MM.1S (cell line): ENCODE results near the gene PRDM1.
A peak's percentile ranks its signal among the peaks of the same experiment; 100 is the strongest.

Experiments used
- DNase-seq: peaks from one replicate; pipeline ENCODE4 v3.0.0-alpha.2; 2015
- H2AFZ ChIP-seq: fragments of 300-600 bp; sonication (generic); 2 replicates; pipeline ENCODE4 v1.6.0; 2016; ENCODE audit warnings: antibody characterized with exemption, low read length
- H3F3A ChIP-seq: fragments of 300-600 bp; sonication (generic); 2 replicates; pipeline ENCODE4 v1.6.1; 2016; ENCODE audit warnings: mild to moderate bottlenecking, antibody characterized with exemption, low read length, moderate library complexity, mixed read lengths; ENCODE audit not compliant: insufficient read depth
- H3K27ac ChIP-seq: fragments of 300-600 bp; sonication (generic); 2 replicates; pipeline ENCODE4 v1.5.1; 2016; ENCODE audit warnings: mild to moderate bottlenecking, low read length
- H3K27me3 ChIP-seq: fragments of 300-600 bp; sonication (generic); replicated peaks from 2 replicates; pipeline ENCODE4 v1.6.0; 2016; ENCODE audit warnings: low read length; ENCODE audit not compliant: insufficient read depth
- H3K36me3 ChIP-seq: fragments of 300-600 bp; sonication (generic); replicated peaks from 2 replicates; pipeline ENCODE4 v1.6.1; 2016; ENCODE audit warnings: mild to moderate bottlenecking, low read length, mixed read lengths; ENCODE audit not compliant: insufficient read depth
- H3K4me1 ChIP-seq: fragments of 300-600 bp; sonication (generic); 2 replicates; pipeline ENCODE4 v1.6.1; 2016; ENCODE audit warnings: low read length, mixed read lengths
- H3K4me2 ChIP-seq: fragments of 300-600 bp; sonication (generic); 2 replicates; pipeline ENCODE4 v1.6.0; 2016; ENCODE audit warnings: low read depth, low read length
- H3K4me3 ChIP-seq: fragments of 300-600 bp; sonication (generic); 2 replicates; pipeline ENCODE4 v1.5.1; 2016; ENCODE audit warnings: low read length, mixed read lengths
- H3K79me2 ChIP-seq: fragments of 300-600 bp; sonication (generic); 2 replicates; pipeline ENCODE4 v1.6.1; 2016; ENCODE audit warnings: mixed run types, low read length, mixed read lengths
- H3K9ac ChIP-seq: fragments of 300-600 bp; sonication (generic); 2 replicates; pipeline ENCODE4 v1.6.1; 2016; ENCODE audit warnings: low read length, mixed read lengths
- H3K9me2 ChIP-seq: fragments of 300-600 bp; sonication (generic); replicated peaks from 2 replicates; pipeline ENCODE4 v1.6.1; 2016; ENCODE audit warnings: mild to moderate bottlenecking, low read length, mixed read lengths; ENCODE audit not compliant: insufficient read depth
- H3K9me3 ChIP-seq: fragments of 300-600 bp; sonication (generic); replicated peaks from 2 replicates; pipeline ENCODE4 v1.6.1; 2016; ENCODE audit warnings: mild to moderate bottlenecking, low read length, mixed read lengths; ENCODE audit not compliant: insufficient read depth
- H4K20me1 ChIP-seq: fragments of 300-600 bp; sonication (generic); 2 replicates; pipeline ENCODE4 v1.6.1; 2016; ENCODE audit warnings: mild to moderate bottlenecking, low read length, moderate library complexity, mixed read lengths; ENCODE audit not compliant: insufficient read depth
- CTCF ChIP-seq: fragments of 300-600 bp; sonication (generic); IDR thresholded peaks from 2 replicates; pipeline ENCODE4 v1.5.1; 2016; ENCODE audit warnings: antibody characterized with exemption, low read length, mixed read lengths
- EZH2 ChIP-seq: fragments of 300-600 bp; sonication (generic); optimal IDR thresholded peaks from 2 replicates; pipeline ENCODE3; 2017; ENCODE audit warnings: low read depth, mild to moderate bottlenecking, antibody characterized with exemption, low read length, mixed read lengths
- EZH2phosphoT487 ChIP-seq: fragments of 300-600 bp; sonication (generic); IDR thresholded peaks from 2 replicates; pipeline ENCODE4 v1.6.1; 2018; ENCODE audit warnings: antibody characterized with exemption, low read length

PRDM1 gene

DNA sequence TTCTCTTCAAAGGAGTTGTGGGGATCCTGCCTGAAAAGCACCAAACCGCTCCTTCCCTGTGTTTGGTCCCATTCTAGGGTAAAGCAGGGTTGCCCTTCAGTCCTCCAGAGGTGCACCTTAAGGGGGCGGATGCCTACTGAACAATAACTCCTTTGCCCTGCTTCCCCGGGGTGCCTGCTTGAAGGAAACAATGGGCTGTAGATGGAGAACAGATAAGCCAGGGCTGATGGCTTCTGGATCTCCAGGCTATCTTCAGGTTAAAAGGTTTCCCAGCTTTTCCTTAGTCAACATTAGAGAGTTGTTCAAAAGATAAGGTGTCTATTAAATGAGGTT lies 5.4 kb upstream of the PRDM1 start:
- Histone ChIP-seq H3K9ac (no peak overlapping the region), H2AFZ (no peak overlapping the region), H3F3A (peaks cover 25% of the 10 kb centered on the region), H3K27me3 (no peaks in the 10 kb centered on the region), H3K27ac (no peak overlapping the region), H3K4me3 (no peak overlapping the region), H3K4me2 (no peak overlapping the region), H4K20me1 (no peaks in the 10 kb centered on the region), H3K79me2 (peaks cover 61% of the 10 kb centered on the region), H3K9me2 (no peaks in the 10 kb centered on the region), H3K4me1 (peaks cover 21% of the 10 kb centered on the region), H3K9me3 (no peaks in the 10 kb centered on the region), H3K36me3 (no peaks in the 10 kb centered on the region)
- no peak for DNase-seq
- no peak for TF ChIP-seq EZH2
- no peak for TF ChIP-seq CTCF
- TF ChIP-seq EZH2phosphoT487 = no peak

DNA sequence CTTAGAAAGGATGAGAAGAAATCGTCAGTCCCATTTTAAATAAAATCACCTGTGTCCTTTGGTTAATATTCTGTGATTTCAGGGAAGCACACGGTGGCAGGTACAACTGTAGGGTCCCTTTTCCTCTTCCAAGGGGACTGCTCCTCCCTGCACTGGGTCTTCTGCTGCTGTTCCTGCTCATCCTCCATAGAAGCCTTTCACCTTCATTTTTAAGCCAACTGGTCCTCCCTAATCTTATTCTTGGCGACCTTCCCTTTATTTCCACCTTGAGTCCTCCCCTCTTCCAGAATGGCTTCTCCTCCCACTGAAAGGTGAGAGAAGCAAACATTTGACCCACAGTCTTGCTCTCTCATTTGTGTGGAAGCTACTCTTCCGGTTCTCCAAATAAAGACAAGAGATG lies 4.4 kb upstream of the PRDM1 start:
- H3K4me2 ChIP-seq = no peak overlapping the region

DNA sequence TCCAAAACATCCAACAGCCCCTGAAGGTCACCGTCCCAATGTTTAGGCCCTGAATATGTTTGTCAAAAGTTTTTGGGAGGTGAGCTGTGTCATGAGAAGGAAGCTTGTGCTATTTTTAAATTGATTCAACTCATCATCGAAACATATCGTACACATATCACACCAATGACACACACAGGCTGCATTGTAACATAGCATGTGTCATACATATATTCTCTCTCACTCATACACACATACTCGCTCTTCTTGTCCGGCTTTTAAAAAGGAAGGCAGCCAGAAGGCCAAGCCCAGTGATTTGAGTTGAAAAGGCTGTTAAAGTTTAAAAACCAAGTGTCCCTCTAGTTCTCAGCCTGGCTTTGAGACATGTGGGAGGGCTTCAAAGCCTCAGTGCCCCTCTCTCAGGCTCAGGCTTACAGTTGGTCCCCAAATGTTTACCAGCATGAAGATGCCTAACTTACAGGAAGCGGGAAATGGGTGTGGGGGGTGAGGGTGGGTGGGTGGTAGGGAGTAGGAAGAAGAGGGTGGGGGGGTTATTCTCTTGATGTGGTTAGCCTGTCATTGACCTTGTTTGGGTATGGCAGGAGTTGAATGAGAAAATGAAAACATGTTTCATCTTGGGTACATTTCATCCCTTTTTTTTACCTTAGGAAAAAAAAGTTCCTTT lies 3.3 kb upstream of the PRDM1 start:
- H3K9me2 ChIP-seq = no peaks in the 10 kb centered on the region
- H2AFZ ChIP-seq = no peak overlapping the region
- H3K4me1 ChIP-seq = peaks cover 21% of the 10 kb centered on the region
- peak overlapping the region; percentile 98; the same call in 1 of the 2 replicates for H3K27ac ChIP-seq
- no peak overlapping the region for H3K4me3 ChIP-seq
- H3F3A ChIP-seq = peaks cover 42% of the 10 kb centered on the region
- DNase-seq = no peak
- peak overlapping the region; percentile 88 for H3K4me2 ChIP-seq
- H3K27me3 ChIP-seq = no peaks in the 10 kb centered on the region
- TF ChIP-seq EZH2 = no peak
- TF ChIP-seq CTCF = no peak
- no peak for TF ChIP-seq EZH2phosphoT487
- no peak overlapping the region for H3K9ac ChIP-seq
- H3K9me3 ChIP-seq = no peaks in the 10 kb centered on the region
- H4K20me1 ChIP-seq = no peaks in the 10 kb centered on the region
- H3K36me3 ChIP-seq = peaks cover 8% of the 10 kb centered on the region
- H3K79me2 ChIP-seq = peaks cover 70% of the 10 kb centered on the region

More for the DNA sequence above, 4.4 kb upstream of the PRDM1 start:
- TF ChIP-seq CTCF (no peak), EZH2 (no peak), EZH2phosphoT487 (no peak)
- H3K4me1 ChIP-seq = peaks cover 21% of the 10 kb centered on the region
- no peak overlapping the region for H2AFZ ChIP-seq
- H3K9me2 ChIP-seq = no peaks in the 10 kb centered on the region
- H3K79me2 ChIP-seq = peaks cover 61% of the 10 kb centered on the region
- H3K9me3 ChIP-seq = no peaks in the 10 kb centered on the region
- peaks cover 32% of the 10 kb centered on the region for H3F3A ChIP-seq
- no peak overlapping the region for H3K4me3 ChIP-seq
- no peaks in the 10 kb centered on the region for H3K36me3 ChIP-seq
- no peak overlapping the region for H3K9ac ChIP-seq
- no peaks in the 10 kb centered on the region for H4K20me1 ChIP-seq
- H3K27me3 ChIP-seq = no peaks in the 10 kb centered on the region
- no peak overlapping the region for H3K27ac ChIP-seq
- no peak for DNase-seq
